ENCODE data around the gene MYO7A.

DNA sequence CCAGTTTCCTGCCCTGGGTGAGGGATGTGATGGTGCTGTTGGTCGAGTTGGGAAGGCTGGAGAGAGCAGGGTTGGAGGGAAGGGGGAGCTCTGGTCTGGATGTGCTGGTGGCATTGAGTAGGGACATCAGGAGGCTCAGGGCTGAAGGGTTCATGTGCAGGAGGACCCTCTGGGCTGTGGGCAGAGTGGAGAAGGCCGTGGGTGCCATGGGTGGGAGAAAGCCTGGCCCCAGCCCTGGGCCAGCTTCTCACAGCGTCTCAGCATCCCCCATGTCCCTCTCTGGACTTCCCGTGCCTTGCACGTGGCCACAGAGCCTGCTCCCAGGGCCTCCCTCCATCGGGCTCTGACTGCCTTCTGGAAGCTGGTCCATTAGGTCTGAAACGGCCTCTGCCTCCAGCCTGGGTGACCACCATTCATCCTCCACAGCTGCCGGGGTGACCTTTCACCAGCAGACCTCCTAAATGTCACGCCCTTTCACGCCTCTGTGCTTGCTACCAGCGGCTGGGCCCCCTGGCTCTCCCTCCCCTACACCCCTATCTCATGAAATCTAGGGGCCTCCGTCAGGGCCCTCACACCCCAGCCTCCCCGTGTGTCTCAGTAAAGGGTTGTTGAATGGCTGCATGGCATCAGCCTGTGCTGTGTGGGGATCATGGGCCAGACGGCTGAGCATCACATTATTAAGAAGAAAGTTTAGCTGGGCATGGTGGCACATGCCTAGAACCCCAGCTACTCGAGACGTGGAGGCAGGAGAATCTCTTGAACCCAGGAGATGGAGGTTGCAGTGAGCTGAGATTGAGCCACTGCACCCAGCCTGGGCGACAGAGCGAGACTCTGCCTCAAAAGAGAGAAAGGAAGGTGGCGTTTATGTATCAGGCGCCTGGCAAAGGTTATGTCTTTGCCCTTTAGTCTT lies 25.5 kb downstream of the MYO7A start:
- TF ChIP-seq, protein P1, sequence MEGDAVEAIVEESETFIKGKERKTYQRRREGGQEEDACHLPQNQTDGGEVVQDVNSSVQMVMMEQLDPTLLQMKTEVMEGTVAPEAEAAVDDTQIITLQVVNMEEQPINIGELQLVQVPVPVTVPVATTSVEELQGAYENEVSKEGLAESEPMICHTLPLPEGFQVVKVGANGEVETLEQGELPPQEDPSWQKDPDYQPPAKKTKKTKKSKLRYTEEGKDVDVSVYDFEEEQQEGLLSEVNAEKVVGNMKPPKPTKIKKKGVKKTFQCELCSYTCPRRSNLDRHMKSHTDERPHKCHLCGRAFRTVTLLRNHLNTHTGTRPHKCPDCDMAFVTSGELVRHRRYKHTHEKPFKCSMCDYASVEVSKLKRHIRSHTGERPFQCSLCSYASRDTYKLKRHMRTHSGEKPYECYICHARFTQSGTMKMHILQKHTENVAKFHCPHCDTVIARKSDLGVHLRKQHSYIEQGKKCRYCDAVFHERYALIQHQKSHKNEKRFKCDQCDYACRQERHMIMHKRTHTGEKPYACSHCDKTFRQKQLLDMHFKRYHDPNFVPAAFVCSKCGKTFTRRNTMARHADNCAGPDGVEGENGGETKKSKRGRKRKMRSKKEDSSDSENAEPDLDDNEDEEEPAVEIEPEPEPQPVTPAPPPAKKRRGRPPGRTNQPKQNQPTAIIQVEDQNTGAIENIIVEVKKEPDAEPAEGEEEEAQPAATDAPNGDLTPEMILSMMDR (conservative IDR thresholded peaks at IDR 0.05; ENCODE audit: low read depth, low read length): no peak
- TF ChIP-seq RAD21 (IDR thresholded peaks at IDR 0.05; ENCODE audit: low read length) (no peak), CHD1 (IDR thresholded peaks at IDR 0.05; ENCODE audit: low read depth, low read length) (no peak), CEBPB (IDR thresholded peaks at IDR 0.05; ENCODE audit: low read depth, low read length) (no peak), POLR2A (IDR thresholded peaks at IDR 0.05; ENCODE audit: low read depth, low read length) (no peak), MAZ (IDR thresholded peaks at IDR 0.05; ENCODE audit: borderline replicate concordance, low read depth, low read length) (no peak), BHLHE40 (IDR thresholded peaks at IDR 0.05; ENCODE audit: low read depth, low read length) (no peak), NFE2L2 (IDR thresholded peaks at IDR 0.05; ENCODE audit: low read depth, low read length) (no peak), FOS (IDR thresholded peaks at IDR 0.05; ENCODE audit: low read depth, low read length) (no peak), RCOR1 (IDR thresholded peaks at IDR 0.05; ENCODE audit: insufficient replicate concordance, low read length) (no peak)
- TF ChIP-seq, protein P2, sequence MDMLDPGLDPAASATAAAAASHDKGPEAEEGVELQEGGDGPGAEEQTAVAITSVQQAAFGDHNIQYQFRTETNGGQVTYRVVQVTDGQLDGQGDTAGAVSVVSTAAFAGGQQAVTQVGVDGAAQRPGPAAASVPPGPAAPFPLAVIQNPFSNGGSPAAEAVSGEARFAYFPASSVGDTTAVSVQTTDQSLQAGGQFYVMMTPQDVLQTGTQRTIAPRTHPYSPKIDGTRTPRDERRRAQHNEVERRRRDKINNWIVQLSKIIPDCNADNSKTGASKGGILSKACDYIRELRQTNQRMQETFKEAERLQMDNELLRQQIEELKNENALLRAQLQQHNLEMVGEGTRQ (IDR thresholded peaks at IDR 0.05; ENCODE audit: low read depth, low read length): no peak
- TF ChIP-seq, protein P3, sequence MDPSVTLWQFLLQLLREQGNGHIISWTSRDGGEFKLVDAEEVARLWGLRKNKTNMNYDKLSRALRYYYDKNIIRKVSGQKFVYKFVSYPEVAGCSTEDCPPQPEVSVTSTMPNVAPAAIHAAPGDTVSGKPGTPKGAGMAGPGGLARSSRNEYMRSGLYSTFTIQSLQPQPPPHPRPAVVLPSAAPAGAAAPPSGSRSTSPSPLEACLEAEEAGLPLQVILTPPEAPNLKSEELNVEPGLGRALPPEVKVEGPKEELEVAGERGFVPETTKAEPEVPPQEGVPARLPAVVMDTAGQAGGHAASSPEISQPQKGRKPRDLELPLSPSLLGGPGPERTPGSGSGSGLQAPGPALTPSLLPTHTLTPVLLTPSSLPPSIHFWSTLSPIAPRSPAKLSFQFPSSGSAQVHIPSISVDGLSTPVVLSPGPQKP (IDR thresholded peaks at IDR 0.05; ENCODE audit: borderline replicate concordance, low read depth, low read length): no peak
